Neural progenitor cell (in vitro differentiated cells): ENCODE results near the gene PQBP1.

Experiments
- CTCF ChIP-seq: fragments of 200-600 bp; sonication (generic); IDR thresholded peaks from 2 replicates; pipeline ENCODE4 v1.5.1; 2017; ENCODE audit warnings: antibody characterized with exemption, mild to moderate bottlenecking
- EZH2 ChIP-seq: fragments of 200-600 bp; sonication (generic); IDR thresholded peaks from 2 replicates; pipeline ENCODE4 v1.6.1; 2017; ENCODE audit warnings: antibody characterized with exemption, mild to moderate bottlenecking, moderate library complexity

- TF ChIP-seq CTCF (no peak), EZH2 (no peak)
Observed at GRCh38 chrX:48899078-48899410, 1.3 kb downstream of the PQBP1 start.
